Measurements from ENCODE around the gene LMOD2. TPM values are rescaled to one million over a fixed set of nuclear protein-coding genes. Genes with fewer than 3 reads are reported as not detected.
A peak's percentile ranks its signal among the peaks of the same experiment; 100 is the strongest.

LMOD2 gene
- total and polyA plus RNA-seq, 9 of the 15 experiments (the other 6 are each of a cell fraction or from before 2014, with no cell fraction given), result 0.04 TPM; not detected in 8

- Histone ChIP-seq H3K4me2 (ENCODE audit: insufficient read depth, low read length) (no peak overlapping the region), H3K4me1 (replicated peaks in 1 of 2; ENCODE audit: control insufficient read depth in 2 of 2, insufficient read depth in 2 of 2, low read length in 2 of 2) (no peaks in the 10 kb centered on the region; a peak in 1 of 5 replicates), H3K4me3 (no peak overlapping the region), H3K27ac (ENCODE audit: extremely low read depth, low read depth, low read length) (no peak overlapping the region), H2AFZ (ENCODE audit: low read depth, low read length) (no peak overlapping the region), H4K20me1 (replicated peaks; ENCODE audit: control insufficient read depth, insufficient read depth, low read length) (no peaks in the 10 kb centered on the region), H3K9ac (ENCODE audit: insufficient read depth in 1 of 2, low read depth in 2 of 2, low read length in 2 of 2) (no peak overlapping the region), H3K79me2 (ENCODE audit: control insufficient read depth, insufficient read depth, low read length) (no peaks in the 10 kb centered on the region), H3K9me3 (replicated peaks; ENCODE audit: control insufficient read depth, insufficient read depth, low read depth, low read length) (no peaks in the 10 kb centered on the region), H3K9me1 (ENCODE audit: control insufficient read depth, insufficient read depth, low read length) (no peaks in the 10 kb centered on the region), H3K36me3 (ENCODE audit: control insufficient read depth, insufficient read depth, low read length) (no peaks in the 10 kb centered on the region), H3K27me3 (ENCODE audit: control insufficient read depth in 2 of 2, insufficient read depth in 2 of 2, low read length in 2 of 2) (peaks cover 0 to 14% of the 10 kb centered on the region in 2 experiments; a peak in 2 of 5 replicates)
- 4% methylated on average over 3 of the region's 3 CpGs for WGBS (ENCODE audit: insufficient coverage, low coverage, missing lambda C conversion rate)
- ChIA-PET POLR2A (interaction anchor here (0.9 to 1.4 kb wide), 2 partner anchors 11 to 21 kb away, joined by 3 to 4 read pairs; no protein-coding TSS in a partner anchor), CTCF (ENCODE audit: low intra/inter-chr PET ratio) (no interaction called here)
- intact Hi-C loops (cut with micrococcal nuclease), result no loop called here
- FAIRE-seq (no peak), ATAC-seq (no peak), DNase-seq (ENCODE audit: extremely low read depth in 1 of 4, low spot score in 3 of 4) (no peak)
- no peak for TF ChIP-seq NR2C2 (CRISPR knock-in tag; IDR thresholded peaks at IDR 0.05)
- 0 out of 2 replicates have a peak, but pooled peaks have one; percentile 10 for TF ChIP-seq NR2C2 (tag; IDR thresholded peaks at IDR 0.05)
- no peak for TF ChIP-seq HEY1 (CRISPR knock-in tag; IDR thresholded peaks at IDR 0.05; ENCODE audit: borderline replicate concordance)
- in situ Hi-C loops (cut with MboI), result no loop called here
- BruUV-seq (replicated peaks), result no TSS peak
Measured at GRCh38 chr7:123645516-123645915, 10.2 kb upstream of the LMOD2 start.

- FAIRE-seq (no peak), DNase-seq (ENCODE audit: extremely low read depth in 1 of 4, low spot score in 3 of 4) (no peak), ATAC-seq (no peak)
- no peak overlapping the region for H3K27ac ChIP-seq (ENCODE audit: extremely low read depth, low read depth, low read length)
- ChIA-PET CTCF (ENCODE audit: low intra/inter-chr PET ratio) (no interaction called here), POLR2A (interaction anchor here (1.9 kb wide), 1 partner anchor 9 kb away, joined by 4 read pairs; no protein-coding TSS in a partner anchor)
- H3K9ac ChIP-seq (ENCODE audit: insufficient read depth in 1 of 2, low read depth in 2 of 2, low read length in 2 of 2), result no peak overlapping the region
- H4K20me1 ChIP-seq (replicated peaks; ENCODE audit: control insufficient read depth, insufficient read depth, low read length), result no peaks in the 10 kb centered on the region
- no peak overlapping the region for H3K4me3 ChIP-seq
- no peaks in the 10 kb centered on the region for H3K9me3 ChIP-seq (replicated peaks; ENCODE audit: control insufficient read depth, insufficient read depth, low read depth, low read length)
- H3K27me3 ChIP-seq (ENCODE audit: control insufficient read depth in 2 of 2, insufficient read depth in 2 of 2, low read length in 2 of 2), result peaks cover 0 to 14% of the 10 kb centered on the region in 2 experiments; a peak in 2 of 5 replicates
- no peaks in the 10 kb centered on the region for H3K9me1 ChIP-seq (ENCODE audit: control insufficient read depth, insufficient read depth, low read length)
- H2AFZ ChIP-seq (ENCODE audit: low read depth, low read length), result no peak overlapping the region
- H3K36me3 ChIP-seq (ENCODE audit: control insufficient read depth, insufficient read depth, low read length), result no peaks in the 10 kb centered on the region
- no peaks in the 10 kb centered on the region for H3K79me2 ChIP-seq (ENCODE audit: control insufficient read depth, insufficient read depth, low read length)
- in situ Hi-C loops (cut with MboI) (no loop called here), intact Hi-C loops (cut with micrococcal nuclease) (no loop called here)
- 2% methylated on average over 7 of the region's 7 CpGs for WGBS (ENCODE audit: insufficient coverage, low coverage, missing lambda C conversion rate)
- no peak overlapping the region for H3K4me2 ChIP-seq (ENCODE audit: insufficient read depth, low read length)
- no peaks in the 10 kb centered on the region; a peak in 1 of 5 replicates for H3K4me1 ChIP-seq (replicated peaks in 1 of 2; ENCODE audit: control insufficient read depth in 2 of 2, insufficient read depth in 2 of 2, low read length in 2 of 2)
- no TSS peak for BruUV-seq (replicated peaks)
- TF ChIP-seq RBBP5 (IDR thresholded peaks at IDR 0.05; ENCODE audit: borderline replicate concordance, insufficient read depth, low read length, poor library complexity, severe bottlenecking) (no peak), PBX2 (CRISPR knock-in tag; IDR thresholded peaks at IDR 0.05; ENCODE audit: low read depth) (no peak), PBX2 (tag; conservative IDR thresholded peaks at IDR 0.05; ENCODE audit: low read depth) (0 out of 2 replicates have a peak, but pooled peaks have one; percentile 14), SOX6 (IDR thresholded peaks at IDR 0.05) (no peak), KLF6 (CRISPR knock-in tag; IDR thresholded peaks at IDR 0.05; ENCODE audit: borderline replicate concordance) (0 out of 2 replicates have a peak, but pooled peaks have one; percentile 70)
Measured at GRCh38 chr7:123647106-123647730, 8.4 kb upstream of the LMOD2 start.
